GM12864 (cell line): ENCODE data around the gene GP2.

Experiments used
- DNase-seq: peaks from one replicate; pipeline ENCODE4 v3.0.0-alpha.2; 2011; ENCODE audit warnings: low read depth
- H3K4me3 ChIP-seq: 2 replicates; pipeline ENCODE4 v1.5.1; 2011; ENCODE audit warnings: mild to moderate bottlenecking, low read depth, low read length, control low read depth
- TF ChIP-seq, protein P1 (sequence below): IDR thresholded peaks from 2 replicates; pipeline ENCODE4 v1.5.1; 2011; ENCODE audit warnings: low read depth, mild to moderate bottlenecking, moderate library complexity, low read length, control low read depth, inconsistent platforms; ENCODE audit errors: missing control alignments

GP2 gene

DNA sequence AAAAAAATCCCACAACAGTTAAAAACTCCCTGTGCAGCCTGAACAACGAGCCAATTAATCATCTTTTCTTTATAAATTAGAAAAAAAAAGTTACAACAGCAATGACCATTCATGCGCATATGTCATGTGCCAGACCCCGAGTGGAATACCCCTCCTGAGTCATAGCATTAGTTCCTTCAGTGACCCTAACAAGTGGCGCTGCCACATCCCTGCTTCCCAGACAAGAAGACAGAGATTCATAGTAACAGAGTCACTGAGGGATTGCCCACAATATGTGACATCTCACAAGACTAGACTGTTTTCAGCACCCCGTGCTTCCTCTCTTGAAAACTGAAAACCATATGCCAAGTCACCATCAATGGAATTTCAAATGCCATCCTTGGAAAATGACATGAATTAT is 17.3 kb upstream of the GP2 start:
- TF ChIP-seq, protein P1, sequence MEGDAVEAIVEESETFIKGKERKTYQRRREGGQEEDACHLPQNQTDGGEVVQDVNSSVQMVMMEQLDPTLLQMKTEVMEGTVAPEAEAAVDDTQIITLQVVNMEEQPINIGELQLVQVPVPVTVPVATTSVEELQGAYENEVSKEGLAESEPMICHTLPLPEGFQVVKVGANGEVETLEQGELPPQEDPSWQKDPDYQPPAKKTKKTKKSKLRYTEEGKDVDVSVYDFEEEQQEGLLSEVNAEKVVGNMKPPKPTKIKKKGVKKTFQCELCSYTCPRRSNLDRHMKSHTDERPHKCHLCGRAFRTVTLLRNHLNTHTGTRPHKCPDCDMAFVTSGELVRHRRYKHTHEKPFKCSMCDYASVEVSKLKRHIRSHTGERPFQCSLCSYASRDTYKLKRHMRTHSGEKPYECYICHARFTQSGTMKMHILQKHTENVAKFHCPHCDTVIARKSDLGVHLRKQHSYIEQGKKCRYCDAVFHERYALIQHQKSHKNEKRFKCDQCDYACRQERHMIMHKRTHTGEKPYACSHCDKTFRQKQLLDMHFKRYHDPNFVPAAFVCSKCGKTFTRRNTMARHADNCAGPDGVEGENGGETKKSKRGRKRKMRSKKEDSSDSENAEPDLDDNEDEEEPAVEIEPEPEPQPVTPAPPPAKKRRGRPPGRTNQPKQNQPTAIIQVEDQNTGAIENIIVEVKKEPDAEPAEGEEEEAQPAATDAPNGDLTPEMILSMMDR, result no peak
- H3K4me3 ChIP-seq, result no peak overlapping the region
- no peak for DNase-seq

DNA sequence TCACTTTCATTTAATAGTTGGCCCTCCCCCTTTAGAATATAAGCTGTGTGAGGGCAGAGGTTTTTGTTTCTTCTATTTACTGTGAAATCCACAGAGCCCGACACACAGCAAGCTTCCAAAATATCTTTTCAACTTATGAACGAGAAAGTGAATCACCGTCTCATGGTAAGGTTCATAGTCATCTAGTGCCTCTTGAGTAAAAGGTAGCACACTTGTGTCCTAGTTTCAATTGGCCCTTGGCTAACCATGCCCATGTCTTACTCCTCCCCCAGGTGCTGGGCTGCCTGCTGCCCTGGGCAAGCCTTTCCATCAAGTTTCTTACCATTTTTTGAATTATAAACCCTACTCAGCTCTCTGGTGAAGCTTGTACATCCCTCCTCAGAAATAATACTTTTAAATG is 12.4 kb upstream of the GP2 start:
- TF ChIP-seq, protein P1, result no peak
- H3K4me3 ChIP-seq, result no peak overlapping the region
- no peak for DNase-seq

DNA sequence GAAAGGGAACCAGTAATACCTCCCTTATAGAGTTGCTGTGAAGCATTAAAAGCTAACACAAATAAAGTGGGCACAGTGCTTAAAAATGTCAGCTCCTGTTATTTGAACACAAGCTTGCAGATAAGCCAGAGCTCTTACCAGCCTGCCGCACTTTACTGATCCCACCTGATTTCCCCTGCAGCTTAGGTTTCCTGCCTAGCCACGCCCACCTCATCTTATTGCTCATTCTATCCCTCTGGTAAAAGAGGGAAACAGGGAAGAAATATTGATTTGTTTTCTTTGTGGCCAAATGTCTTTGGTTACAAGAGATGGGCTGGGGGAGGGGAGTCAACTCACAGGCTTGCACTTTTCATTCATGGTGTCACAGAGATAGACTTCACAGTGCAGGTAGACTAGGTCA is 9.6 kb upstream of the GP2 start:
- no peak for DNase-seq
- no peak overlapping the region for H3K4me3 ChIP-seq
- TF ChIP-seq, protein P1, result no peak

DNA sequence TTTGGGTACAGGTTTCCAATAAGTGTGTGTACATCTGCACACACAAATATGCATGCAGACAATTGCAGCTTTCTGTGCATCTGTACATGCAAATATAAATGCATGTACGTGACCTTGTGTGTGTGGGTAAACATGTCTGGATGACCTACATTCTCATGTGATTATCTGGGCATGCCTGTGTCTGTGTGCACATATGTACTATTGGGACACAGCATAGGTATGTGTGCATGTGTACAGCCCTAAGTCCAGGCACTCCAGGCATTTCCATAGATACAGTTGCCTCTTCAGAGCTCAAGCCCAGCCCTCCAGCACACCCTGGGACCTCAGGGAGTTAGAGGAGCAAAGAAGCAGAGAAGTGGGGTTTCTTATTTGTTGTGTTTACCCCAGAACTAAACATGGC is 7.1 kb upstream of the GP2 start:
- H3K4me3 ChIP-seq, result no peak overlapping the region
- DNase-seq, result no peak
- TF ChIP-seq, protein P1, result no peak

DNA sequence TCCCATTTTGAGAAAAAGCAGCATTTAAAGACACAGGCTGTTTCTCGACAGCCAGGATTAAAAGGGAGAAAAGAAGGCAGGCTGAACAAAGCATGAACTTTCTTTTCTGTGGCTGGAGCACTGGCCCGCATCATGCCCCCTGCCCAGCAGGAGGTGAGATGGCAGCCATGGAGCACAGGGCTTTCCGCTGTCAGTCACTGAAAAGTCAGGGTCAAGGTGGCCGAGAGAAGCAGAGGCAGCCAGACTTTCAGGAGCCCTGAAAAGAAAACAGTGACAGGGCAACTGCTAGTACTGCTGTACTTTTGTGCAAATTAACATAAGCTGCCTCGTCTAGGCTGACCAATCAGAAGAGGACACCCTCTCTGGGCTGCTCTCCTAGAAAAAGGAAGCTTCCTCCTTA is 5.8 kb upstream of the GP2 start:
- no peak overlapping the region for H3K4me3 ChIP-seq
- TF ChIP-seq, protein P1, result no peak
- no peak for DNase-seq

DNA sequence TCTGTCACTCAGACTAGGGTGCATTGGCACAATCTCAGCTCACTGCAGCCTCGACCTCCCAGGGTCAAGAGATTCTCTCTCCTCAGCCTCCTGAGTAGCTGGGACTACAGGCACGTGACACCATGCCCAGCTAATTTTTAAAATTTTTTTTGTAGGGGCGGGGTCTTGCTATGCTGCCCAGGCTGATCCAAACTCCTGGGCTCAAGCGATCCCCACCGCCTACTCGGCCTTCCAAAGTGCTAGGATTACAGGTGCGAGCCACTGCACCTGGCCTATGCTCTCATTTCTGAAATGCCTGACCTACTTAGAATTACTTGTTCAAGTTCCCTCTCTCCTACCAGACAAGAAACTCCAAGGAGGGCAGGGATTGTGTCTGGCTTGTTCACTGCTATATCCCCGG is 5.1 kb upstream of the GP2 start:
- H3K4me3 ChIP-seq, result no peak overlapping the region
- TF ChIP-seq, protein P1, result no peak
- DNase-seq, result no peak

DNA sequence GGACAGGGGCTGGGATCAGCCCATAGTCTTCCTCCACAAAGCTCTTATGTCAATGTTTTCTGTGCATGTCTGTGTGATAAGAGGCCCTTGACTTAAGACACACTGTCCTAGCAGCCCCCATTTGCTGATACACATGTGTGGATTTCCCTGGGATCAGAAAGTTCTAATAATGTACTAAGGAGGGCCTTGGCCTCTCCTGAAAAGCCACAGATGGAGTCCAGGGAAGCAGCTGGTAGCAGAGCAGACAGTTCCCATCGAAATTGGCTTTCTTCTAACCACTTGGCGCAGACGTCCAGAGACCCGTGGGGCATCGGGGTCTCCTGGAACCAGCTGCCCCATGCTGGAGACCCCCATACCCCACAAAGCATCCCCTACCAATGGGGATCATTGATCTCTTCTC is 4.3 kb upstream of the GP2 start:
- TF ChIP-seq, protein P1, result no peak
- no peak for DNase-seq
- H3K4me3 ChIP-seq, result no peak overlapping the region
